A549 (cell line): ENCODE measurements around the gene CIB4.

Experiments
- CTCF ChIP-seq: fragments of >200 bp; sonication (Bioruptor Twin); formaldehyde crosslinking; IDR thresholded peaks from 3 replicates; pipeline ENCODE4 v1.5.1; 2016
- POLR2A ChIP-seq: IDR thresholded peaks from 2 replicates; pipeline ENCODE4 v1.6.1; 2012; ENCODE audit warnings: mild to moderate bottlenecking, low read length

- TF ChIP-seq POLR2A: no peak
- no peak for TF ChIP-seq CTCF
Measured at GRCh38 chr2:26617588-26618083, 23.5 kb downstream of the CIB4 start.
